Subcutaneous adipose tissue (tissue), 4 donors: Measurements from ENCODE around the gene SMURF1. TPM values are rescaled to one million over a fixed set of nuclear protein-coding genes. Genes with fewer than 3 reads are reported as not detected.

ENCODE experiments used
- total RNA-seq, 4 donors: library from RNA; depleted of rRNA; stranded (reverse); fragments of >200 nt; gene quantifications; one replicate each; pipeline ENCODE4 v1.1.0, GENCODE V29; 2016
- TF ChIP-seq, protein P1 (sequence below): fragments of 450-650 bp; IDR thresholded peaks from one replicate; pipeline ENCODE4 v1.5.1; 2016; ENCODE audit warnings: low read depth, mild to moderate bottlenecking, control low read depth, antibody characterized with exemption, moderate library complexity

SMURF1 gene
- total RNA-seq, 4 donors from 2014 or later: 24.0 to 49.4 (median 25.2) TPM

GRCh38 chr7:99124751-99125504 is 19.0 kb downstream of the SMURF1 start:
- TF ChIP-seq, protein P1, sequence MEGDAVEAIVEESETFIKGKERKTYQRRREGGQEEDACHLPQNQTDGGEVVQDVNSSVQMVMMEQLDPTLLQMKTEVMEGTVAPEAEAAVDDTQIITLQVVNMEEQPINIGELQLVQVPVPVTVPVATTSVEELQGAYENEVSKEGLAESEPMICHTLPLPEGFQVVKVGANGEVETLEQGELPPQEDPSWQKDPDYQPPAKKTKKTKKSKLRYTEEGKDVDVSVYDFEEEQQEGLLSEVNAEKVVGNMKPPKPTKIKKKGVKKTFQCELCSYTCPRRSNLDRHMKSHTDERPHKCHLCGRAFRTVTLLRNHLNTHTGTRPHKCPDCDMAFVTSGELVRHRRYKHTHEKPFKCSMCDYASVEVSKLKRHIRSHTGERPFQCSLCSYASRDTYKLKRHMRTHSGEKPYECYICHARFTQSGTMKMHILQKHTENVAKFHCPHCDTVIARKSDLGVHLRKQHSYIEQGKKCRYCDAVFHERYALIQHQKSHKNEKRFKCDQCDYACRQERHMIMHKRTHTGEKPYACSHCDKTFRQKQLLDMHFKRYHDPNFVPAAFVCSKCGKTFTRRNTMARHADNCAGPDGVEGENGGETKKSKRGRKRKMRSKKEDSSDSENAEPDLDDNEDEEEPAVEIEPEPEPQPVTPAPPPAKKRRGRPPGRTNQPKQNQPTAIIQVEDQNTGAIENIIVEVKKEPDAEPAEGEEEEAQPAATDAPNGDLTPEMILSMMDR: no peak

DNA sequence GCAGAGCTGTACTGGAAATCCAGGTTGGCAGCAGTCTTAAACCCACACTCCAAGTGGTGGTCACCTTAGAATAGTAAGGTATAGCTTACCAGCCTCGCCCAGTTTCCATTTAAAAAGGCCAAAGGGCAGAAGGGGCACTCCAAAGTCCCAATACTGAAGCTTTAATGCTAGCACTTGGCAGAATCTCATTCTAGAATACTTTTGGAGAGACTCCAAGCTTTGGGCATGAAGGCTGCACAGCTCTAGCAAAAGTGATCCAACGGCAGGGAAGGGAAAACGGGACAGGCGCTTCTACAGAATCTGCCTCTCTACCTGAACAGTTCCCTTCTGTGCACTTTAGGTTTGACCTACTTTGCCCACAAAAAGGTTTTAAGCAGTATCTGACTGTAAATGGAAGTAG is 19.7 kb downstream of the SMURF1 start:
- TF ChIP-seq, protein P1: no peak

- TF ChIP-seq, protein P1: no peak
Observed at GRCh38 chr7:99123571-99124033, 20.3 kb downstream of the SMURF1 start.

DNA sequence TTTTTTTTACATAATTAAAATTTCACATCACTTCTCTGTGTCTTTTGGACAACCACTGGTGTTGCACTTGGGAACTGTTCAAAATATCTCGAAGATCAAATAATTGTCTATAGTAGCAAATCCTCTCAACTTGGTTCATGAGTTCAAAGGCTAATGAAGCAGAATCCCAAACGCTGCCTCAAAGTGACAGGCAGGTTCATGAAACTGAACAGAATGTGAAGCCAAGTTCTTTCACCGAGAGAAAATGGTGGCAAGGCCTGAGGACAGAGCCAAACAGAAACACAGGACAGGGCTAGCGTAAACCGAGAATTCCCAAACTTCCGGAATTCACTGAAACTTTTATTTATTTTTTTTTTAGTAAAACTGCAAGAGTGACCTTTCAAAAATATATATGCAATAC is 21.1 kb downstream of the SMURF1 start:
- TF ChIP-seq, protein P1: no peak

- TF ChIP-seq, protein P1: no peak
Observed at GRCh38 chr7:99121496-99122021, 22.3 kb downstream of the SMURF1 start.

DNA sequence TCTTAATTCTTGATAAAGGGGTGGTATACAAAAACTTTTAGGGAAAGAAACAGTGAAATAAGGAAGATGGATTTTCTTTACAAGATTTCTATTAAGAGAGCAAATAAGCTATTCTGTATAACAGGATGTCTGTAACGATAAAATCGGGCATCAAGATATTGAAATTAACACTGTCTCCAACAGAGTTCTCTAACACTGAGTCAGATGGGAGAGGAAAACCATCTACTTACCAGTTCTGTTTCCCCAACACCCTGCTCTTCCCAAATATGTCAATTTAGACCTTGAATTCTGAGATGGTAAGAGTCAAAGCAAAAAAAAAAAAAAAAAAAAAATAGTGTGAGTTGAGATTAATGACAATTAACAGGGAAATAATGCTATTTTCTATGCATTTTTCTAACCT is 23.0 kb downstream of the SMURF1 start:
- TF ChIP-seq, protein P1: no peak

GRCh38 chr7:99120501-99120900 is 23.4 kb downstream of the SMURF1 start:
- TF ChIP-seq, protein P1: no peak
